Measurements from ENCODE around the gene VAV3. TPM values are rescaled to one million over a fixed set of nuclear protein-coding genes. Genes with fewer than 3 reads are reported as not detected.

Gene VAV3
- polyA plus RNA-seq, 1 of the 3 experiments (the other 2 are of a cell fraction): not detected

DNA sequence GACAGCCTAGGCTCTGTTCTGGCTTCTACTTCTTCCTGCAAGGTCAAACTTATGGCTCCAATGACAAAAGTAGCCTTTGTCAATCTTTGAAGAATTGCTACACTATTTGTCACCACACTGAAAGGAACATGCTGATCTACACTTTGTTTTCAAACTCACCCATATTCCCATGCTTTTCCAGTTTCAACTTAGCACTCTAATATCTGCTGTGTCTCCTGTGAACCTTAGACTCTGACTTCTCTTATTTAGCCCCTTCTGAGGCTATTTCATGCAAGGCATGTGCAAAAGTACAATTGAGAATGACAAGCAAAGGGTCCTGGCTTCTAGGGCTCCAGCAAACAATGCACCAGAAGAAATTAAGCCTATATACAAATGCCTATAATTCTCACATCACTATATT lies 374.9 kb downstream of the VAV3 start:
- no peaks in the 10 kb centered on the region for H4K20me1 ChIP-seq (ENCODE audit: insufficient read depth)
- no peaks in the 10 kb centered on the region for H3K9me3 ChIP-seq
- H3K4me3 ChIP-seq (ENCODE audit: low read depth in 2 of 2, low read length in 1 of 2): no peak overlapping the region
- no peak overlapping the region for H3K9ac ChIP-seq
- H3K4me1 ChIP-seq (ENCODE audit: control insufficient read depth in 1 of 2, insufficient read depth in 2 of 2, low read depth in 1 of 2, low read length in 1 of 2): no peaks in the 10 kb centered on the region
- TF ChIP-seq, protein P1, sequence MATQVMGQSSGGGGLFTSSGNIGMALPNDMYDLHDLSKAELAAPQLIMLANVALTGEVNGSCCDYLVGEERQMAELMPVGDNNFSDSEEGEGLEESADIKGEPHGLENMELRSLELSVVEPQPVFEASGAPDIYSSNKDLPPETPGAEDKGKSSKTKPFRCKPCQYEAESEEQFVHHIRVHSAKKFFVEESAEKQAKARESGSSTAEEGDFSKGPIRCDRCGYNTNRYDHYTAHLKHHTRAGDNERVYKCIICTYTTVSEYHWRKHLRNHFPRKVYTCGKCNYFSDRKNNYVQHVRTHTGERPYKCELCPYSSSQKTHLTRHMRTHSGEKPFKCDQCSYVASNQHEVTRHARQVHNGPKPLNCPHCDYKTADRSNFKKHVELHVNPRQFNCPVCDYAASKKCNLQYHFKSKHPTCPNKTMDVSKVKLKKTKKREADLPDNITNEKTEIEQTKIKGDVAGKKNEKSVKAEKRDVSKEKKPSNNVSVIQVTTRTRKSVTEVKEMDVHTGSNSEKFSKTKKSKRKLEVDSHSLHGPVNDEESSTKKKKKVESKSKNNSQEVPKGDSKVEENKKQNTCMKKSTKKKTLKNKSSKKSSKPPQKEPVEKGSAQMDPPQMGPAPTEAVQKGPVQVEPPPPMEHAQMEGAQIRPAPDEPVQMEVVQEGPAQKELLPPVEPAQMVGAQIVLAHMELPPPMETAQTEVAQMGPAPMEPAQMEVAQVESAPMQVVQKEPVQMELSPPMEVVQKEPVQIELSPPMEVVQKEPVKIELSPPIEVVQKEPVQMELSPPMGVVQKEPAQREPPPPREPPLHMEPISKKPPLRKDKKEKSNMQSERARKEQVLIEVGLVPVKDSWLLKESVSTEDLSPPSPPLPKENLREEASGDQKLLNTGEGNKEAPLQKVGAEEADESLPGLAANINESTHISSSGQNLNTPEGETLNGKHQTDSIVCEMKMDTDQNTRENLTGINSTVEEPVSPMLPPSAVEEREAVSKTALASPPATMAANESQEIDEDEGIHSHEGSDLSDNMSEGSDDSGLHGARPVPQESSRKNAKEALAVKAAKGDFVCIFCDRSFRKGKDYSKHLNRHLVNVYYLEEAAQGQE (IDR thresholded peaks at IDR 0.05; ENCODE audit: low read depth, low read length): no peak
- TF ChIP-seq POLR2AphosphoS5 (IDR thresholded peaks at IDR 0.05; ENCODE audit: low read depth, low read length) (no peak), FOSL2 (IDR thresholded peaks at IDR 0.05; ENCODE audit: borderline replicate concordance, low read depth) (no peak), JUND (IDR thresholded peaks at IDR 0.05) (no peak)
- TF ChIP-seq, protein P2, sequence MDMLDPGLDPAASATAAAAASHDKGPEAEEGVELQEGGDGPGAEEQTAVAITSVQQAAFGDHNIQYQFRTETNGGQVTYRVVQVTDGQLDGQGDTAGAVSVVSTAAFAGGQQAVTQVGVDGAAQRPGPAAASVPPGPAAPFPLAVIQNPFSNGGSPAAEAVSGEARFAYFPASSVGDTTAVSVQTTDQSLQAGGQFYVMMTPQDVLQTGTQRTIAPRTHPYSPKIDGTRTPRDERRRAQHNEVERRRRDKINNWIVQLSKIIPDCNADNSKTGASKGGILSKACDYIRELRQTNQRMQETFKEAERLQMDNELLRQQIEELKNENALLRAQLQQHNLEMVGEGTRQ (IDR thresholded peaks at IDR 0.05; ENCODE audit: borderline replicate concordance, low read depth, low read length): no peak
- H2AFZ ChIP-seq (ENCODE audit: low read depth): no peak overlapping the region
- H3K9me2 ChIP-seq: no peaks in the 10 kb centered on the region
- H3F3A ChIP-seq (replicated peaks; ENCODE audit: insufficient read depth): no peaks in the 10 kb centered on the region
- H3K79me2 ChIP-seq (ENCODE audit: insufficient read depth): no peaks in the 10 kb centered on the region
- no peaks in the 10 kb centered on the region for H3K27me3 ChIP-seq (ENCODE audit: insufficient read depth)
- H3K36me3 ChIP-seq (replicated peaks in 1 of 2; ENCODE audit: control insufficient read depth in 1 of 2, insufficient read depth in 2 of 2, low read length in 1 of 2): no peaks in the 10 kb centered on the region
- ChIA-PET POLR2A (no interaction called here), CTCF (no interaction called here)
- H3K4me2 ChIP-seq: no peak overlapping the region
- DNase-seq: no peak
- H3K27ac ChIP-seq (ENCODE audit: low read depth in 2 of 2, low read length in 1 of 2): no peak overlapping the region

DNA sequence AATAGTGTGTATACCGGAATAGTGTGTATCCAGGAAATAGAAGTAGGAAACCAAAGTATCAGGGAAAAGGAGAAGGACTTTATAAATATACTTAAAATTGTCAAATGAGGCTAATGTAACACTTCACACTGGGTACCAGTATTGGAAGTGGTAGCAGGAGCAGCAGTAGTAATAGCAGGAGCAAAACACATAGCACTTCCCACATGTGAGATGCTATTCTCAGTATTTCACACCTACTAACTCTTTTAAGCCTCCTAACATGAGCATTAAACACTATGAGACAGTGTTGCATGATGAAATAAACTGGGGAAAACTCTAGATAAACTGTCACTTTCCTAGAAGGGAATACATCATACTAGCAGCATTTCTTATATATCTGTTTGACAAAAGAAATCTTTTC lies 376.7 kb downstream of the VAV3 start:
- no peak for TF ChIP-seq SIN3A (IDR thresholded peaks at IDR 0.05; ENCODE audit: borderline replicate concordance, low read depth, low read length)
- TF ChIP-seq, protein P3, sequence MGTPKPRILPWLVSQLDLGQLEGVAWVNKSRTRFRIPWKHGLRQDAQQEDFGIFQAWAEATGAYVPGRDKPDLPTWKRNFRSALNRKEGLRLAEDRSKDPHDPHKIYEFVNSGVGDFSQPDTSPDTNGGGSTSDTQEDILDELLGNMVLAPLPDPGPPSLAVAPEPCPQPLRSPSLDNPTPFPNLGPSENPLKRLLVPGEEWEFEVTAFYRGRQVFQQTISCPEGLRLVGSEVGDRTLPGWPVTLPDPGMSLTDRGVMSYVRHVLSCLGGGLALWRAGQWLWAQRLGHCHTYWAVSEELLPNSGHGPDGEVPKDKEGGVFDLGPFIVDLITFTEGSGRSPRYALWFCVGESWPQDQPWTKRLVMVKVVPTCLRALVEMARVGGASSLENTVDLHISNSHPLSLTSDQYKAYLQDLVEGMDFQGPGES (IDR thresholded peaks at IDR 0.05; ENCODE audit: low read depth, low read length): no peak
- TF ChIP-seq RCOR1 (IDR thresholded peaks at IDR 0.05; ENCODE audit: low read length): no peak
- TF ChIP-seq RXRA (IDR thresholded peaks at IDR 0.05; ENCODE audit: borderline replicate concordance, low read depth): no peak
- TF ChIP-seq TEAD4 (IDR thresholded peaks at IDR 0.05; ENCODE audit: borderline replicate concordance, insufficient read depth): no peak
- TF ChIP-seq, protein P2 (IDR thresholded peaks at IDR 0.05; ENCODE audit: borderline replicate concordance, low read depth, low read length): no peak
- no peak for TF ChIP-seq MEF2A (IDR thresholded peaks at IDR 0.05; ENCODE audit: borderline replicate concordance, low read depth)
- no peak for TF ChIP-seq GABPA (IDR thresholded peaks at IDR 0.05; ENCODE audit: low read depth)
- POLR2A ChIA-PET: no interaction called here

More for the DNA sequence above, 376.7 kb downstream of the VAV3 start:
- Histone ChIP-seq H3K27ac (ENCODE audit: low read depth in 2 of 2, low read length in 1 of 2) (no peak overlapping the region), H4K20me1 (ENCODE audit: insufficient read depth) (no peaks in the 10 kb centered on the region), H2AFZ (ENCODE audit: low read depth) (no peak overlapping the region), H3K4me3 (ENCODE audit: low read depth in 2 of 2, low read length in 1 of 2) (no peak overlapping the region), H3K9ac (no peak overlapping the region), H3F3A (replicated peaks; ENCODE audit: insufficient read depth) (no peaks in the 10 kb centered on the region), H3K79me2 (ENCODE audit: insufficient read depth) (no peaks in the 10 kb centered on the region), H3K4me2 (no peak overlapping the region), H3K27me3 (ENCODE audit: insufficient read depth) (no peaks in the 10 kb centered on the region), H3K36me3 (replicated peaks in 1 of 2; ENCODE audit: control insufficient read depth in 1 of 2, insufficient read depth in 2 of 2, low read length in 1 of 2) (no peaks in the 10 kb centered on the region), H3K9me2 (no peaks in the 10 kb centered on the region), H3K4me1 (ENCODE audit: control insufficient read depth in 1 of 2, insufficient read depth in 2 of 2, low read depth in 1 of 2, low read length in 1 of 2) (no peaks in the 10 kb centered on the region), H3K9me3 (no peaks in the 10 kb centered on the region)
- no peak for DNase-seq
- CTCF ChIA-PET: no interaction called here
- 62% methylated on average over 1 of the region's 1 CpG for WGBS (ENCODE audit: low lambda C conversion rate)
